Measurements from ENCODE around the gene GREM1.
A peak's percentile ranks its signal among the peaks of the same experiment; 100 is the strongest.

The GREM1 gene

GRCh38 chr15:32718821-32719716 lies 1.3 kb downstream of the GREM1 start:
- Histone ChIP-seq H3K36me3 (ENCODE audit: insufficient read depth, low read length) (peaks cover 32% of the 10 kb centered on the region), H3K4me2 (ENCODE audit: low read length) (peak overlapping the region; percentile 93), H3K9ac (ENCODE audit: low read depth, low read length) (peak overlapping the region; percentile 97), H3K9me3 (replicated peaks; ENCODE audit: low read length) (no peaks in the 10 kb centered on the region), H3K27me3 (ENCODE audit: control insufficient read depth, insufficient read depth, low read length) (no peaks in the 10 kb centered on the region), H3K4me1 (ENCODE audit: control insufficient read depth, insufficient read depth, low read length) (peaks cover 49% of the 10 kb centered on the region), H3K4me3 (ENCODE audit: low read length) (peak overlapping the region; percentile 88)

GRCh38 chr15:32721596-32721995 lies 3.8 kb downstream of the GREM1 start:
- peak overlapping the region; percentile 88 for H3K4me3 ChIP-seq (ENCODE audit: low read length)
- H3K9ac ChIP-seq (ENCODE audit: low read depth, low read length), result peak overlapping the region; percentile 97
- H3K4me1 ChIP-seq (ENCODE audit: control insufficient read depth, insufficient read depth, low read length), result peaks cover 32% of the 10 kb centered on the region
- no peaks in the 10 kb centered on the region for H3K9me3 ChIP-seq (replicated peaks; ENCODE audit: low read length)
- H3K27me3 ChIP-seq (ENCODE audit: control insufficient read depth, insufficient read depth, low read length), result no peaks in the 10 kb centered on the region
- peaks cover 35% of the 10 kb centered on the region for H3K36me3 ChIP-seq (ENCODE audit: insufficient read depth, low read length)
- H3K4me2 ChIP-seq (ENCODE audit: low read length), result peak overlapping the region; percentile 93

GRCh38 chr15:32722136-32722535 lies 4.3 kb downstream of the GREM1 start:
- Histone ChIP-seq H3K36me3 (ENCODE audit: insufficient read depth, low read length) (peaks cover 35% of the 10 kb centered on the region), H3K4me2 (ENCODE audit: low read length) (peak overlapping the region; percentile 93), H3K27me3 (ENCODE audit: control insufficient read depth, insufficient read depth, low read length) (no peaks in the 10 kb centered on the region), H3K4me1 (ENCODE audit: control insufficient read depth, insufficient read depth, low read length) (peaks cover 27% of the 10 kb centered on the region), H3K9ac (ENCODE audit: low read depth, low read length) (peak overlapping the region; percentile 97), H3K4me3 (ENCODE audit: low read length) (peak overlapping the region; percentile 37), H3K9me3 (replicated peaks; ENCODE audit: low read length) (no peaks in the 10 kb centered on the region)

- H3K4me1 ChIP-seq (ENCODE audit: control insufficient read depth, insufficient read depth, low read length), result peaks cover 27% of the 10 kb centered on the region
- H3K9ac ChIP-seq (ENCODE audit: low read depth, low read length), result peak overlapping the region; percentile 6
- no peaks in the 10 kb centered on the region for H3K9me3 ChIP-seq (replicated peaks; ENCODE audit: low read length)
- H3K36me3 ChIP-seq (ENCODE audit: insufficient read depth, low read length), result peaks cover 38% of the 10 kb centered on the region
- H3K4me3 ChIP-seq (ENCODE audit: low read length), result no peak overlapping the region
- no peaks in the 10 kb centered on the region for H3K27me3 ChIP-seq (ENCODE audit: control insufficient read depth, insufficient read depth, low read length)
- peak overlapping the region; percentile 93 for H3K4me2 ChIP-seq (ENCODE audit: low read length)
Observed at GRCh38 chr15:32723171-32723948, 5.6 kb downstream of the GREM1 start.

GRCh38 chr15:32729700-32730395 lies 12.0 kb downstream of the GREM1 start:
- peaks cover 50% of the 10 kb centered on the region for H3K4me1 ChIP-seq (ENCODE audit: control insufficient read depth, insufficient read depth, low read length)
- no peak overlapping the region for H3K9ac ChIP-seq (ENCODE audit: low read depth, low read length)
- H3K4me3 ChIP-seq (ENCODE audit: low read length), result no peak overlapping the region
- H3K9me3 ChIP-seq (replicated peaks; ENCODE audit: low read length), result no peaks in the 10 kb centered on the region
- H3K36me3 ChIP-seq (ENCODE audit: insufficient read depth, low read length), result peaks cover 61% of the 10 kb centered on the region
- no peaks in the 10 kb centered on the region for H3K27me3 ChIP-seq (ENCODE audit: control insufficient read depth, insufficient read depth, low read length)
- H3K4me2 ChIP-seq (ENCODE audit: low read length), result no peak overlapping the region

- Histone ChIP-seq H3K36me3 (ENCODE audit: insufficient read depth, low read length) (peaks cover 72% of the 10 kb centered on the region), H3K9ac (ENCODE audit: low read depth, low read length) (no peak overlapping the region), H3K4me3 (ENCODE audit: low read length) (no peak overlapping the region), H3K27me3 (ENCODE audit: control insufficient read depth, insufficient read depth, low read length) (no peaks in the 10 kb centered on the region), H3K4me1 (ENCODE audit: control insufficient read depth, insufficient read depth, low read length) (peaks cover 50% of the 10 kb centered on the region), H3K4me2 (ENCODE audit: low read length) (no peak overlapping the region), H3K9me3 (replicated peaks; ENCODE audit: low read length) (no peaks in the 10 kb centered on the region)
Observed at GRCh38 chr15:32730677-32731654, 13.2 kb downstream of the GREM1 start.

- Histone ChIP-seq H3K36me3 (ENCODE audit: insufficient read depth, low read length) (peaks cover 80% of the 10 kb centered on the region), H3K9ac (ENCODE audit: low read depth, low read length) (peak overlapping the region; percentile 38), H3K4me3 (ENCODE audit: low read length) (peak overlapping the region; percentile 5)
Observed at GRCh38 chr15:32732574-32733157, 14.9 kb downstream of the GREM1 start.

GRCh38 chr15:32733281-32733680 lies 15.5 kb downstream of the GREM1 start:
- peaks cover 78% of the 10 kb centered on the region for H3K36me3 ChIP-seq (ENCODE audit: insufficient read depth, low read length)
- no peaks in the 10 kb centered on the region for H3K27me3 ChIP-seq (ENCODE audit: control insufficient read depth, insufficient read depth, low read length)
- H3K4me2 ChIP-seq (ENCODE audit: low read length), result peak overlapping the region; percentile 37
- peak overlapping the region; percentile 5 for H3K4me3 ChIP-seq (ENCODE audit: low read length)
- no peaks in the 10 kb centered on the region for H3K9me3 ChIP-seq (replicated peaks; ENCODE audit: low read length)
- peaks cover 50% of the 10 kb centered on the region for H3K4me1 ChIP-seq (ENCODE audit: control insufficient read depth, insufficient read depth, low read length)
- H3K9ac ChIP-seq (ENCODE audit: low read depth, low read length), result peak overlapping the region; percentile 38

More at GRCh38 chr15:32732574-32733157, 14.9 kb downstream of the GREM1 start:
- Histone ChIP-seq H3K4me1 (ENCODE audit: control insufficient read depth, insufficient read depth, low read length) (peaks cover 50% of the 10 kb centered on the region), H3K4me2 (ENCODE audit: low read length) (peak overlapping the region; percentile 37), H3K9me3 (replicated peaks; ENCODE audit: low read length) (no peaks in the 10 kb centered on the region), H3K27me3 (ENCODE audit: control insufficient read depth, insufficient read depth, low read length) (no peaks in the 10 kb centered on the region)

- Histone ChIP-seq H3K9me3 (replicated peaks; ENCODE audit: low read length) (no peaks in the 10 kb centered on the region), H3K27me3 (ENCODE audit: control insufficient read depth, insufficient read depth, low read length) (no peaks in the 10 kb centered on the region), H3K9ac (ENCODE audit: low read depth, low read length) (no peak overlapping the region), H3K4me2 (ENCODE audit: low read length) (no peak overlapping the region), H3K4me3 (ENCODE audit: low read length) (no peak overlapping the region), H3K36me3 (ENCODE audit: insufficient read depth, low read length) (peaks cover 53% of the 10 kb centered on the region), H3K4me1 (ENCODE audit: control insufficient read depth, insufficient read depth, low read length) (peaks cover 35% of the 10 kb centered on the region)
Observed at GRCh38 chr15:32735989-32736700, 18.3 kb downstream of the GREM1 start.

GRCh38 chr15:32736701-32737061 lies 18.9 kb downstream of the GREM1 start:
- Histone ChIP-seq H3K36me3 (ENCODE audit: insufficient read depth, low read length) (peaks cover 47% of the 10 kb centered on the region), H3K4me3 (ENCODE audit: low read length) (no peak overlapping the region), H3K9me3 (replicated peaks; ENCODE audit: low read length) (no peaks in the 10 kb centered on the region), H3K9ac (ENCODE audit: low read depth, low read length) (no peak overlapping the region), H3K4me2 (ENCODE audit: low read length) (no peak overlapping the region), H3K4me1 (ENCODE audit: control insufficient read depth, insufficient read depth, low read length) (peaks cover 30% of the 10 kb centered on the region), H3K27me3 (ENCODE audit: control insufficient read depth, insufficient read depth, low read length) (no peaks in the 10 kb centered on the region)
